K562 (cell line): ENCODE measurements around the gene AKAP10. TPM values are rescaled to one million over a fixed set of nuclear protein-coding genes. Genes with fewer than 3 reads are reported as not detected.
"Not testable (repeated sequence)": the region's sequence is repeated elsewhere in the genome, so short reads cannot be mapped to it uniquely, and the experiment has no call there.

Source experiments
- ATAC-seq: fragments of 200-7000 bp; cut with Tn5 transposase; 3 replicates; pipeline ENCODE4 v1.9.1; 2020; ENCODE audit warnings: moderate library complexity
- BruUV-seq: library from RNA; stranded (reverse); fragments of 400-500 nt; replicated peaks from 2 replicates; lab custom pipeline; 2021; lab: Mats Ljungman, UMichigan
- CTCF ChIA-PET: fragments of 300-600 bp; formaldehyde crosslinking; extraction: SDS; loops from one replicate; lab custom pipeline; 2021; ENCODE audit warnings: low intra/inter-chr PET ratio; lab: Yijun Ruan, JAX
- POLR2A ChIA-PET: fragments of 300-600, 350-650 bp; sonication (Branson Sonifier 250); formaldehyde crosslinking; extraction: SDS; loops from one replicate; lab custom pipeline; 2021; ENCODE audit warnings: antibody characterized with exemption, inconsistent platforms; lab: Yijun Ruan, JAX
- DNase-seq, 4 experiments: peaks; one replicate each; pipeline versions ENCODE4 v3.0.0 to v3.0.0-alpha.2; 2011 to 2018; ENCODE audit warnings: low spot score in 3 of 4, mixed read lengths in 3 of 4; ENCODE audit errors: extremely low read depth in 1 of 4
- FAIRE-seq: peaks from 2 replicates; lab custom pipeline; 2011; peaks lifted over from hg19 to GRCh38; lab: Jason Lieb, UNC
- H2AFZ ChIP-seq: 2 replicates; pipeline ENCODE4 v1.6.0; 2011; ENCODE audit warnings: low read depth, low read length, control low read depth, inconsistent platforms
- H3K27ac ChIP-seq: fragments of 200-600 bp; 3 replicates; pipeline ENCODE4 v1.8.0; 2011; ENCODE audit warnings: low read depth, mild to moderate bottlenecking, control low read depth, inconsistent platforms, low read length, moderate library complexity, mixed read lengths; ENCODE audit errors: extremely low read depth
- H3K27me3 ChIP-seq, 2 experiments: fragments of 300-600 bp in 1 of 2; 2 replicates in 1 of 2; 3 replicates in 1 of 2; pipeline versions ENCODE4 v1.6.0 to v1.8.0; 2011; ENCODE audit warnings: inconsistent platforms in 2 of 2, low read length in 2 of 2, mild to moderate bottlenecking in 1 of 2, mixed read lengths in 1 of 2, moderate library complexity in 1 of 2; ENCODE audit not compliant: control insufficient read depth in 2 of 2, insufficient read depth in 2 of 2
- H3K36me3 ChIP-seq: fragments of 300-600 bp; 3 replicates; pipeline ENCODE4 v1.8.0; 2011; ENCODE audit warnings: mild to moderate bottlenecking, low read length, inconsistent platforms; ENCODE audit not compliant: control insufficient read depth, insufficient read depth
- H3K4me1 ChIP-seq, 2 experiments: fragments of 200-600 bp in 1 of 2; replicated peaks in 1 of 2; 2 replicates in 1 of 2; 3 replicates in 1 of 2; pipeline versions ENCODE4 v1.5.1 to v1.8.0; 2011; ENCODE audit warnings: inconsistent platforms in 2 of 2, low read length in 2 of 2, mild to moderate bottlenecking in 1 of 2, mixed read lengths in 1 of 2, moderate library complexity in 1 of 2; ENCODE audit not compliant: control insufficient read depth in 2 of 2, insufficient read depth in 2 of 2
- H3K4me2 ChIP-seq: 2 replicates; pipeline ENCODE4 v1.6.1; 2011; ENCODE audit warnings: low read length, control low read depth, inconsistent platforms, mixed read lengths; ENCODE audit not compliant: insufficient read depth
- H3K4me3 ChIP-seq: fragments of 200-600 bp; sonication (generic), shearing (Covaris generic); 2 replicates; pipeline ENCODE4 v1.5.1; 2016; ENCODE audit warnings: control low read depth, inconsistent platforms
- H3K79me2 ChIP-seq: fragments of 200-600 bp; 3 replicates; pipeline ENCODE4 v1.8.0; 2011; ENCODE audit warnings: low read length, inconsistent platforms; ENCODE audit not compliant: control insufficient read depth, insufficient read depth
- H3K9ac ChIP-seq, 2 experiments: 2 replicates each; pipeline versions ENCODE4 v1.6.0 to v1.6.1; 2011; ENCODE audit warnings: low read depth in 2 of 2, low read length in 2 of 2, control low read depth in 1 of 2, inconsistent platforms in 1 of 2, mild to moderate bottlenecking in 1 of 2, mixed read lengths in 1 of 2; ENCODE audit not compliant: insufficient read depth in 1 of 2
- H3K9me1 ChIP-seq: one replicate; pipeline ENCODE4 v1.6.0; 2011; ENCODE audit warnings: inconsistent platforms, mild to moderate bottlenecking, low read length, moderate library complexity; ENCODE audit not compliant: control insufficient read depth, insufficient read depth
- H3K9me3 ChIP-seq: replicated peaks from 2 replicates; pipeline ENCODE4 v1.5.1; 2011; ENCODE audit warnings: low read depth, low read length, inconsistent platforms; ENCODE audit not compliant: control insufficient read depth, insufficient read depth
- H4K20me1 ChIP-seq: replicated peaks from 2 replicates; pipeline ENCODE4 v1.6.1; 2011; ENCODE audit warnings: low read length, inconsistent platforms, mixed read lengths; ENCODE audit not compliant: control insufficient read depth, insufficient read depth
- KAT8 ChIP-seq: fragments of 450-650 bp; IDR thresholded peaks from 2 replicates; pipeline ENCODE4 v1.6.1; 2016; ENCODE audit warnings: low read depth, mild to moderate bottlenecking
- ZBTB33 ChIP-seq: sonication (generic); formaldehyde crosslinking; IDR thresholded peaks from 2 replicates; pipeline ENCODE4 v1.8.1; 2023; ENCODE audit warnings: mild to moderate bottlenecking, missing genetic modification reagents
- WGBS: fragments of 100-300 bp; shearing (Covaris generic); methylation state at CpG from one replicate; pipeline ENCODE4 v1.1.6; 2016; ENCODE audit warnings: low coverage, mixed read lengths; ENCODE audit not compliant: insufficient coverage; ENCODE audit errors: missing lambda C conversion rate; 5-methylcytosine and 5-hydroxymethylcytosine counted together
- in situ Hi-C: fragments of 300-500 bp; cut with MboI; formaldehyde crosslinking; loops from 4 replicates; pipeline ENCODE4 v1.15.0; 2018; ENCODE audit warnings: inconsistent platforms, mixed read lengths
- intact Hi-C: fragments of 100-400 bp; cut with micrococcal nuclease; formaldehyde crosslinking; loops from 2 replicates; pipeline ENCODE4 v1.14.2; 2022
- polyA plus RNA-seq, 8 experiments: library from polyadenylated mRNA; depleted of rRNA in 4 of 8; stranded (reverse) in 5 of 8; unstranded in 3 of 8; fragments of >200 nt; fragmentation: Nextera tagmentation in 2 of 8; fragmentation: Illumina TruSeq in 1 of 8; extraction: Ambion mirVana in 2 of 8; extraction: Trizol in 1 of 8; gene quantifications; 2 replicates each; pipeline versions ENCODE4 v1.2.1 to v1.2.3, GENCODE V29; 2011 to 2014; ENCODE audit warnings: inconsistent platforms in 1 of 8, missing spikeins in 1 of 8
- total RNA-seq, 7 experiments: library from RNA; depleted of rRNA in 6 of 7; stranded (reverse); fragments of >200 nt in 6 of 7; fragmentation: Illumina TruSeq in 2 of 7; extraction: Trizol in 2 of 7; gene quantifications; 2 replicates each; pipeline versions ENCODE4 v1.2.1 to v1.2.3, GENCODE V29; 2011 to 2021; ENCODE audit warnings: low replicate concordance in 1 of 7

Gene AKAP10
- total and polyA plus RNA-seq, 9 of the 15 experiments (the other 6 are each of a cell fraction or from before 2014, with no cell fraction given) = 4.0 to 20.3 (median 8.2) TPM

GRCh38 chr17:20022701-20023100 lies 45.1 kb upstream of the AKAP10 start:
- in situ Hi-C loops = no loop called here
- no peaks in the 10 kb centered on the region for H4K20me1 ChIP-seq
- H3K9me1 ChIP-seq = no peaks in the 10 kb centered on the region
- no peak overlapping the region for H3K4me2 ChIP-seq
- no peak overlapping the region for H2AFZ ChIP-seq
- FAIRE-seq = no peak
- H3K4me1 ChIP-seq = no peaks in the 10 kb centered on the region
- H3K79me2 ChIP-seq = no peaks in the 10 kb centered on the region
- CTCF ChIA-PET = no interaction called here
- peaks cover 6% of the 10 kb centered on the region; the same call in 1 of the 3 replicates for H3K36me3 ChIP-seq
- no peak for TF ChIP-seq KAT8
- no peak overlapping the region for H3K4me3 ChIP-seq
- H3K27me3 ChIP-seq = no peaks in the 10 kb centered on the region
- BruUV-seq = no TSS peak
- POLR2A ChIA-PET = interaction anchor here (1.0 kb wide), 1 partner anchor 8 kb away, joined by 3 read pairs; no protein-coding TSS in a partner anchor
- H3K9ac ChIP-seq = no peak overlapping the region
- WGBS = 49% methylated on average over 4 of the region's 4 CpGs
- H3K9me3 ChIP-seq = no peaks in the 10 kb centered on the region
- DNase-seq = no peak
- intact Hi-C loops = no loop called here
- ATAC-seq = no peak
- H3K27ac ChIP-seq = no peak overlapping the region

DNA sequence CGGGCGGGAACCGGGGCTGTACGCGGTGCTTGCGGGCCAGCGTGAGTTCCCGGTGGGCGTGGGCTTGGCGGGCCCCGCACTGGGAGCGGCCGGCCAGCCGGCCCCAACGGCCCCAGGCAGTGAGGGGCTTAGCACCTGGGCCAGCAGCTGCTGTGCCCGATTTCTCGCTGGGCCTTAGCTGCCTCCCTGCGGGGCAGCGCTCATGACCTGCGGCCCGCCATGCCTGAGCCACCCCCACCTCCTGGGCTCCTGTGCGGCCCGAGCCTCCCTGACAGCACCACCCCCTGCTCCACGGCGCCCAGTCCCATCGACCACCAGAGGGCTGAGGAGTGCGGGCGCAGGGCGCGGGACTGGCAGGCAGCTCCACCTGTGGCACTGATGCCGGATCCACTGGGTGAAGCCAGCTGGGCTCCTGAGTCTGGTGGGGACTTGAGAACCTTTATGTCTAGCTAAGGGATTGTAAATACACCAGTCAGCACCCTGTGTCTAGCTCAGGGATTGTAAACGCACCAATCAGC lies 38.9 kb upstream of the AKAP10 start:
- H3K27me3 ChIP-seq, H2AFZ ChIP-seq, BruUV-seq, H4K20me1 ChIP-seq, H3K36me3 ChIP-seq, H3K4me1 ChIP-seq, H3K9ac ChIP-seq, H3K9me1 ChIP-seq, FAIRE-seq, in situ Hi-C loops, POLR2A ChIA-PET, CTCF ChIA-PET, H3K9me3 ChIP-seq, H3K4me2 ChIP-seq, H3K4me3 ChIP-seq, DNase-seq, ATAC-seq, H3K27ac ChIP-seq: not testable (repeated sequence)
- intact Hi-C loops = loop anchor here (10.0 kb wide), 1 partner anchor 78 kb away; no protein-coding TSS in a partner anchor
- peaks cover 39% of the 10 kb centered on the region for H3K79me2 ChIP-seq
- TF ChIP-seq ZBTB33 = 0 out of 2 replicates have a peak, but pooled peaks have one; percentile 29
- 95% methylated on average over 10 of the region's 32 CpGs for WGBS
